ENCODE results near the gene TGFBR2.
A peak's percentile ranks its signal among the peaks of the same experiment; 100 is the strongest.

Gene TGFBR2

DNA sequence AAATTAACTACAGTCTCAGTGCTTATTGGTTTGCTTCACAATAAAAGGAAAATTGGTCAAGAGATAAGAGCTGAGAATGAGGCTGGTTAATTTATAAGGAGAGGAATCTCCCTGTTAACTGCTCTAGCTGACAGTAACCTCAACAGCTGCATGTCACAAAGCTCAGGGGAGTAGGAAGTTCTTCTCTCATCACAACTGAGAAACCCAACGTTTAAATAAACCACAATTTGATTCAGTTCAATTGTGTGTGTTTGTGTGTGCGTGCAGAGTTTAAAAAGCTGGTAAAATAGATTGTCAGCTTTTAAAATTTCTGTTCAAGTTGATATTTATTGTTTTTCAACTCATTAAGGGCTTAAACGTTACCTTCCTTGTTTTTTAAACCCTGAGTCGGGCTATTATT lies 3.5 kb upstream of the TGFBR2 start:
- DNase-seq (ENCODE audit: low read depth): no peak

DNA sequence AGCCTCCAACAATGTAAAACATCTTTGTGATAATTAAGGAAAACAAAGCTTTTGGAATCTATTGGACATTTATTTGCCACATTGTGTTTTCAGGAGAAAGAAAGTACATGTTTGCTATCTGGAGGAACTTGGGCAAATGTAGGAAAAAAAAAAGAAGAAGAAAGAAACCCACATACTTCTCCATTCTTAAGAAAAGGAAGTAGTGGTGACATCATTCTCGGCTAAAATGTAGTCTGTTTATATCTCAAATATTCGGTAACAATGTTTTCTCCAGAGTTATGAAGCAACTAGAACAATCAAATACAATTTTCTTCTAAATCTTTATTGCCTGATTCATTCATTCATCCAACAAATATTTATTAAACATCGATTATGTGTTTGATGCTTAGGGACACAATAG lies 2.3 kb upstream of the TGFBR2 start:
- DNase-seq (ENCODE audit: low read depth): no peak

DNA sequence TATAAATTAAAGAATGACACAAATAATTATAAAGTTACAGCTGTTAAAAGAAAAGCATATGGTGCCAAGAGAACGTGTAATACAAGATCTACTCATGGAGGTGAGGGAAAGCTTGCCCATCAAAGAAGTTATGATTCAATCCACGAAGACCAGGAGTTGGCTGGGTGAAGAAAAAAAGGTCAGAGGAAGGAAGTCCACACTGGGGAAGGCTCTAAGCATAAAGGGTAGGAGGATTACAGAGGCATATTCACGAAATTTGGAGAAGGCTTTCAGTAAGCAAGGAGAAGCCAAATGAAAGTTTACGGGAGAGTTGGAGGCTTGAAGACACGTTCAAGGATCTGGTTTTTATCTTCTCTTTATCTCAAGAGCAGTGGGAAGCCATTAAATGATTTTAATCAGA lies 1.8 kb upstream of the TGFBR2 start:
- DNase-seq (ENCODE audit: low read depth): no peak

DNA sequence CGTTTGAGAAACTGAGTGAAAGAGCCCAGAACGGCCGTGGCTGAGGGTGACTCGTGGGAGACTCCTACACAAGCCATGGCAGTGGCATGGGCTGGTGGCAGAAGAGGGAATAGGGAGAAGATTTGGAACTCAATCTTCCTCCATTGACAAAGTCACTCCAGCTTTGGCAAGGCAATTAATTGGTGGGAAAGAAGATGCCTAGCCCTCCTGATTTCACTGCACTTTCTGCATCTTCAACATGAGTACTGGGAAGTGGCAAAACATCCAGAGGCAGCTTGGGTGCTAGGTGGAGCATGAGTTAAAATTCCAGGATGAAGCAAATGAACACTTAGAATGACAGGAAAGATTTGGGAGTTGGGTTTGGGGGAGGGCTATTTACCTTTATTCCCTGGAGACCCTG lies 1.4 kb upstream of the TGFBR2 start:
- no peak for DNase-seq (ENCODE audit: low read depth)

DNA sequence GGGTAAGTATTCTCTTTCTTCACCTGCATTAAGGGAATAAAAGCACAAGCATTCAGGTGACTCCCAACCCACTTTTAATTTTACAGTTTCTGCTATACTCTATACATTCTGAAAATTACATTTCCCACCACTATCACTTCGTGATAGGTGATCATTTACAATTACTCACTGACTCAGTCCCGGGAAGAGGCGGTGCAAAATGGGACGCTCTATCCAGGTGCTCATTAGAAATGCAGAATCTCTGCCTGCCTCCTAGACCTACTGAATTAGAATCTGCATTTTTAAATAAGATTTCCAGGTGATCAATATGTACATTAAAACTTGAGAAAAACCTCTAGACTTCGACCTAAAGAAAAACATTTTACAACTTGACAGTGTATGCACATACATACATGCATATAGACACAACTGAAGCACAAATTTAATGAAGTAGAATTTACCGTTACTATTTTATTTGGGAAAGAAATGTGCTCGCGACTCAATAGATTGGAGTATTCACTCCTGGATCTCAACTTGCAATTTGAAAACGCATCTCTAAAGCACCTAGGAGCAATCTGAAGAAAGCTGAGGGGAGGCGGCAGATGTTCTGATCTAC lies 598 bp upstream of the TGFBR2 start:
- DNase-seq (ENCODE audit: low read depth): no peak

DNA sequence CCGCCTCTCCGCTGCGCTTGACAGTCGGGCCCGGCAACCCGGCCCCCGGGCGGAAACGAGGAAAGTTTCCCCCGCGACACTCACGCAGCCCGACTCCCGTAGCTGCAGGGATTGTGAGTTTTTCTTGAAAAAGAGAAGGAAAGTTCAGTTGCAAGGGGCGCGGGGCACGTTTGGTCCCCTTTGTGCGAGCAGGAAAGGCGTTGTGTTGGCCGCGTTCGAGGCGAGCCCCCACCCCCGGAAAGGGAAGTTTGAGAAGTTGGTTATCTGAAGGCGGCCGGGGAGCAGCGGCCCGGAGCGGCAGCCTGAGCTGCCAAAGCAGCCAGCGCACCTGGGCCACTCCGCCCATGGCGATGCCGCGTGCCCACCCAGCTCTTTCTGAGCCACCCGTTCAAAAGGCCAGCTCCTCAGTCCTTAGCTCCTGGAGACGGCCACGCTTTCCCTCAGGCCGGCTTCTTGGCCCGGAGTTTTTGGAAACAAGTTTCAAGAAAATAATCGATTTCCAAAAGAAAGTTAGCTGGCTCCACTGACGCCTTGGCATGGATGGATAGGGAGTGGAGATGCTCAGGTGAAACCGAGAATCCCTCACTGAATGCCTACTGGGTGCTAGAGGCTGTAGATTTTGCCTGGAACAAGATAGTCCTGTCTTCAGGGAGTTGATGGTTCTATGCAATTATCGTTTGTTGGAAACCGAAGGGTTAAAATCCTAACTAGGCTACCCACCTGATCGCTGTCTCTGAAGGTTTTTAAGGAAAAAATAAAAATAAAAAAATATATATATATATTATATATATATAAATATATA lies 832 bp downstream of the TGFBR2 start:
- DNase-seq (ENCODE audit: low read depth): no peak

DNA sequence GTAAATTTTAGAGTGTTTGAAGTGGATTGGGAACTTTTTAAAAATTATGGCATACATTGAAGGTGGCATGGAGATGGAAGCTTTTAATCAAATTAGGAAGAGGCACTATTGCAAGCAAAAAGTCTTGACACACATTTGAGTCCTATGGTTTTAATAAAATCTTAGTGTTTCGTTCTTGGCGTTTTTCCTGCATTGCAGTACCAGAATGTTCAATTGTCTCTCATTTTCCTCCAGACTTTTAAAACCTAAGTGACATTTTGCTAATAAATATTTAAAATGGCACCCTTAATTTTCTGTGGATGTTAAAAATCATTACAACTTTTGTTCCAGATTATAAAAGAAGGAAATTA lies 2.2 kb downstream of the TGFBR2 start:
- no peak for DNase-seq (ENCODE audit: low read depth)

DNA sequence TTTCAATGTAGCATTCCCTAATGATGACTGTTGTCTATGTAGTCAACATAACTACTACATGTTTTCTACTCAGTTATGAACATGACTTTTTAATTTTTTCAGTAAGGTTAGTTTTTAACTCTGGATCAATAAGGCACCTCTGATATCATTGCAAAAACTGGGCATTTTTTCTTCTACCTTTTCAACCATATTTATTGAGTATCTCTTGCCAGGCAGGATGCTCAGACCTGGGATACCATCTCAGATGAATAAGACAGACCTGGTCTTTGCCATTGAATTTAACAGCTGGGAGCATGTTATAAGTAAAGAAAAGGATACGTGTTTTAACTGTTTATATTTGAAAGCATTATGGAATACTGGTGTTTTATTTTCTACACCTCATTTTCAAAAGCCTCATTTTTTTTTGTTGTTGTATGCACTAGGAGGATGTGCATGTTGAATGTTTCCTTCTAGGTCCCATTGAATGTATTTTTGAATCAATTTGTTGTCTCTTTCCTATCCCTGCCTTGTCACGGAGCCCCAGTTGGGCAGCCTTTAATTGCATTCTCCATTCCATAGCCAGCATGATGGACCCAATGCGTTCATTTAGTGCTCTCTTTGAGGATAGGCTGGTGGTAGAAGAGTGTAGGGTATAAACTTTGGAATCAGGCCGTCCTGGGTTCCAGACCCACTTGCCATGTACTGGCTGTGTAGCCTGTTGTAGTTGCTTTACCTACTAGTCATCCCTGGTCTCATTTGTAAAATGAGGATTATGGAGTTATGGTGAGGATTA lies 3.7 kb downstream of the TGFBR2 start:
- no peak for DNase-seq (ENCODE audit: low read depth)

DNA sequence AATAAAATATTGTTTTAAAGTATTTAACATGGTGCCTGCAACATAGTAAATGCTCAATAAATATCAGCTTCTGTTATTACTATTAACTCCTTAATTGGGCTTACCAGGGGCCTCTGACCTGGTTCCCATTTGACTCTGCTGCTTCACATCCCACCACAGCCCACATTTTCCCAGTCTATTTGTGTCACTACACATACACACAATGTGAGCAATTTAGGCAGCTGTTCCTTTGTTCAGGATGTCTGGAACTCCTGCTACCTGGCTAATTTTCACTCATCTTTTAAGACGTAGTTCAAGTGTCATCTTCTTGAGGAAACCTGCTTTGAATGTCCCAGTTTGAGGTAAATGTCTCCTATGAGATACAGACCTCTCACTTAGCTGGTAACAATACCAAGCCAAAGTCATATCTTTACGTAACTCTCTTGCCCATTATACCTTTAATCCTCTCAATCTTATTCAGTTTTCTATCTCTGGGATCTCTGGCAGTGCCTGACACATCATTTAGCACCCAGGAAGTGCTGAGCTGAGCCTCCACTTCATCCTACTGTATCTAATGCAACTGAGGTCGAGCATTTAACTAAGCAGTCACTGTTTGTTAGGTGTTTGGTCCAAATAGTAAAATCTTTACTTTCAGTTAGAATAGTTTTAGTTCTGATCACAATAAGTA lies 4.4 kb downstream of the TGFBR2 start:
- DNase-seq (ENCODE audit: low read depth): no peak

DNA sequence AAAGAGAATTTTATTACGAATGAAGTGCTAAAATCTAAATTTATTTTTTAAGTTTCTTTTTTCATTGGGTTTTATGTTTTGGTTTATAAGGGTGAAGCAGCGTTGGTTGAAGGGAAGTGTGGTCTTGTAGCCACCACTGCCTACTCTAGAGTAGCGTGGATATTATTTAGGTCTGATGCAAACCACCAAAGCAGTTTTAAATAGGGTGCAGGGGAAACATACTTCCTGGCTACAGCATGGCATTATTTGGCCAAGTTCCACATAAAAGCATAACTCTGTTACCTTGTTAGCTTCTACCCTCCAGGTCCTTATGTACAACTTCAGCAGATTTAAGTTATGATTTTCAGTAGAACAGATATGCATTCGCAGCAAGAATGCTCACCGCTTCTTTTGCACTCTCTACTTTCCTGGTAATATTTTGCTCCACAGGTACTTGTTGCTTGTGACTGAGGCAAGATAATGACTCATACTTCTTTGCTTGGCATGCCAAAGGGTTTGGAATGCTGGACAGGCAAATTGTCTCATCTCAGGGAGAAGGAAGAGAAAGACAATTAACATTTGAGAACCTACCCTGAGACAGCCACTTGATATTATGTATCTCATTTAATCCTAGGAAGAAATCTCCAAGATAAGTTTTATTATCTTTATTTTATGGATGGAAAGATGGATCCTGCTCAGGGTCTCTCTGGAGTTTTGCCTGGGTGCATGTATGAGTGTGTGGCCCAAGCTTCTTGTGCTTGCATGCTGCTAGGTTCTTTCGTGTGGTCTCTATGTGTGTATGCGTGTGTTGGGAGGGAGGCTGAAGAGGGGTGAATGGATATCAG lies 5.4 kb downstream of the TGFBR2 start:
- DNase-seq (ENCODE audit: low read depth): peak; percentile 33

DNA sequence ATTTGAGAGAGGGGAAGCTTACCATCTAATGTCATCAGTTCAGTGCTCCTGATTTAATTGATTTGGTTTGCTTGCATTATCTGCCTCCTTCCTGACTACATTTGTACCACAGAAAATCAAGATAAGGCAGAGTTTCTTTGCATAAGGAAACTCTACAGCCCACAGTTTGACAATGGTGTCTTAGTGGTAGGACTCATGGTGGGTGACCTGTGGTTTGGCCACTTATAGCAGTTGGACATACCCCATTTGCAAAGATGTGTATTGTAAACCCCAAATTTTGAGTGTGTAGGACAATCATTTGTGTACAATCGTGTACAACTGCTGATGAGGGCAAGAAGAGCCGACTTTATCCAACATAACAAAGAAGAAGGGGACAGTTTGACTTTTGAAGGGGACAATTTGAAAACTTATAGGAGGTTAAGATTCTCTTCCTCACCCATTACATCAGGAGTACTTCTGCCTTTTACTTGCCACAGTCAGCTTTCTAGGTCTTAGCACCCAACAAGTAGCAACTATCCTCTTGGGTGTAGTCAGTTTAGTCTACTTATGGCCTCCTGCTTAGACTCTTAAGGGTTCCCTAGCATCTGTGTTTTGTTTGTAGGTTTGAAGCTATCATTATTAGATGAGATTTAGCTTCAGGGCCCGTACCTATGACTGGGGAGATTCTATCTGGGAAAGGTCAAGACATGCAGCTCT lies 6.2 kb downstream of the TGFBR2 start:
- DNase-seq (ENCODE audit: low read depth): no peak

DNA sequence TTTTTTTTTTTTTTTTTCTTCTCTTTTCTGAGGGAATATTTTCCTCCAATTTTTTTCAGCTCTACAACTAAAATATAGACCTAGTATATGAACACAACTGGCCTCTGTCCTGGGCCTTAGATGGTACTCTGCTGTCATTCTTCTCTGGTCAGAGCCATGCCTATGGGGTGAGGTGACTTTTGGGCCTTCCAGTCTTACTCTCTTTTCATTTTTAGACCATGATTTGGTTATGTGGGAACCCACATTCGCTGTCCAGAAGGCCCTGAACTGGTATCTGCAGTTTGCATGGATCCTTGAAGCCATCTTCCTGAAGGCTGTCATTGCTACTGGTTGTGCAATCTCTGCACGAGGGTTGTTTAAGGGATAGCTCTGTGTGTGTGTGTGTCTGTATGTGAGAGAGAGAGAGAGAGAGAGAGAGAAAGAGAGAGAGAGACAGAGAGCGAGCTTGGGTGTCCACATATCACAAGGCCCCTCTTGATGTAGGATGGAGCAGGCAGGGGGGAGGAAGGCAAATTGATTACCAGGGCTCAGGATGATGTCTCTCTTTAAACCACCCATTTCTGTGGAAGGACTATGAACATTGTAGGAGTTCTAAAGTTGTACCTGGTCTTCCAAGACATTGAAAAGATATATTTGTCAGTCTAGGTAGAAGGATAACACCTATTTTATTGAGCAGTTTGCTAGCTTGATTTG lies 6.9 kb downstream of the TGFBR2 start:
- no peak for DNase-seq (ENCODE audit: low read depth)

DNA sequence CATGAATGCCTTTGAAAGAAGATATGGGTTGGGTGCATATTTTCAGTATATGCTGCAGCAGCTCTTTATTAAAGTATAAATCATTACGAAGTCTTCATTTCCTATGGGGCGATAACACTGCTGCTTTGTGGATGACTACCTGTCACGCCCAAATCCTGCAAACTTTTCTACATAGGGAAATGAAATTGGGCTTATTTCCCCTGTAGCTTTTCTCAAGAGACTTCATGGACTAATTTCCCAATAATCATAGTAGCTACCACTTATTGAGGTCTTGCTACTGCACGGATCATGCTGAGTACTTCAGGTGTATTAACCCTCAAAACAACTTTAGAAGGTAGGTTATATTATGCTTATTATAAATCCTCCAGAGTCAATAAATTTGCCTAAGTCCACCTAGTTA lies 8.0 kb downstream of the TGFBR2 start:
- no peak for DNase-seq (ENCODE audit: low read depth)

DNA sequence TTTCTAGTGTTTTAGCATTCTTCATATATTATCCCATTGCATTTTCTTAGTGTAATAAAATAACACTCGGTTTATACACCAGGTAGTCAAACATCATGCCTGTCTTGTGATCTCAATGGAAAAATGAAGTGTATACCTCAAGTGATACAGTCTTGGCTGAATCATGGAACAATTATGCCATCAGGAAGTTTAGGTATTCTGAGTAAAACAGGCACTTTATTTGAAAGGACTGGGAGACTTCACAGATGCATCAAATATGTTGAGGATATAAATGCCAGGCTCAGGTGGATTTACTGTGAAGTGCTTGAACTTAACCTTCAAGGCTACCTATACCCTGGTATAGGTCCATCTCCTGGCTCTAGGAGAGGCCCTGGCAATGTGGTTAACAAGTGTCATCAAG lies 8.5 kb downstream of the TGFBR2 start:
- no peak for DNase-seq (ENCODE audit: low read depth)

DNA sequence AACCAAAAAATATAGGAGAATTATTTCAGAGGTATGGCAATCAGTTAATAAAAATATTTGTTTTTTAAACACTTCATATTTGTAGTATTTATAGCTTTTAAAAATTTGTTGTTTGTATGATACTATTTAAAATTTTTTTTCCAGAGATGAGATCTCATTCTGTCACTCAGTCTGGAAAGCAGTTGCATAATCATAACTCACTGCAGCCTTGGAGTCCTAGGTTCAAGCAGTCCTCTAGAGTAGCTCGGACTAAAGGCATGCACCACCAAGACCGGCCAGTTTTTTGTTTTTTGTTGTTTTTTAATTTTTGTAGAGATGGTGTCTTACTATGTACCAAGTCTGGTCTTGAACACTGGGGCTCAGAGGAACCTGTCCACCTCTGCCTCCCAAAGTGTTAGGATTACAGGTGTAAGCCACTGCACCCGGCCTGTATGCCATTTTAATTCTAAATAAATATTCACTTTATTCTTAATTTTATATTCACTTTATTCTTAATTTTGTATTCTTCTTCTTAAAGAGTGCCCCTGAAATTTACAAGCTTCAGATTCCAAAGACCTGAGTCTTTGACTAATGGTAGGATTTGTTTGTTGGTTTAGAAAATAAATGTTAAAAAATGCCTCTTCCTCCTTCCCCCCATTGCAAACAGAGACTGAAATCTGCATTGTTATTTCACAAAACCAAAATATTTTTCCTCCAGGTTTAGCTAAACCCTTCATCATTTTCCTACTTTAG lies 9.4 kb downstream of the TGFBR2 start:
- DNase-seq (ENCODE audit: low read depth): no peak

DNA sequence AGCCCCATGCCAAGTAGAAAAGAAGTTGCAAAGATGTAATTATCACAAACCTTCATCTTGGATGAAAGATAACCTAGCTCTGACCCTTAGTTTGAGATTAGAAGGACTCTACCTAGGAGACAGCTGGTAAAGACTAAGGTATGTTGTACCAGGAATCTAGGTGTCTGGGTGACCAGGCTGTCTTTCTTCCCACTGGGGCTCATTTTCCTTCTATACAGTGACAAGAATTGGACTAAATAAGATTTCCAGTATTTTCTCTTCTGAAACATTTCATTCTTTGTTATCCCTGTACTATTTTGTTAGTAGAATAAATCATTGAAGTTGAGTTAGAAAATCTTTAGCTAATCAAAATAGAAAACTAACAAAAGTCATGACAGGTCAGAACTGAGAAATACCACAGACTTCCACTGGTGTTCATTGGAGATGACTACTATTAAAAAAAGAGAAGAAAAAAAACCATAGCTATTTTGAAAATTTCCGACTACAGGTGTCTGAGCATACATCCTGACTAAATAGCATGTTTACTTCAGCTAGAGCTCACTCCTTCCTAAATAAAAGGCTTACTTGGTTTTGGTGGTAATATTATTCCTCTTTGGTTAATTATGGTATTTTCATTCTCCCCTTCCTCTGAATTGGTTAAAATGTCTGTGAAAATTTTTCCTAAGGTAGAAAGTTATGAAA lies 10.1 kb downstream of the TGFBR2 start:
- DNase-seq (ENCODE audit: low read depth): no peak

DNA sequence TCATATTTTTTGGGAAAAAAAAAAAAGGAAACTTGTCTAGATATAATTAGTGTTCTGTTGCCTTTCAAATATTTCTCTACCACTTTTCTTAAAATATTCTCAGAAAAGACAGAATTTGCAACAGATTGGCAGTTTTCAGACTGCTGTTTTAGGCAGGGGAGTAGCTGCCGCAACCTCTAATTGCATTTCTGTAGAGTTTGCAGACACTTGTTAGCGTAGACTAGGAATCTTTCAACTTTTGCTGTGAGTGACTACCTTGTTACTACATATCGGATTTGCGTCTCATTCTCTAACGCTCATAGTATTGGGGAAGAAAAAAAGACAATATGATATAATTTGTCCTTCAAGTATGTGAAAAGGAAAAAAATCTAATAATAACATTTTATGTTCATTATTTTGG lies 10.7 kb downstream of the TGFBR2 start:
- DNase-seq (ENCODE audit: low read depth): no peak

DNA sequence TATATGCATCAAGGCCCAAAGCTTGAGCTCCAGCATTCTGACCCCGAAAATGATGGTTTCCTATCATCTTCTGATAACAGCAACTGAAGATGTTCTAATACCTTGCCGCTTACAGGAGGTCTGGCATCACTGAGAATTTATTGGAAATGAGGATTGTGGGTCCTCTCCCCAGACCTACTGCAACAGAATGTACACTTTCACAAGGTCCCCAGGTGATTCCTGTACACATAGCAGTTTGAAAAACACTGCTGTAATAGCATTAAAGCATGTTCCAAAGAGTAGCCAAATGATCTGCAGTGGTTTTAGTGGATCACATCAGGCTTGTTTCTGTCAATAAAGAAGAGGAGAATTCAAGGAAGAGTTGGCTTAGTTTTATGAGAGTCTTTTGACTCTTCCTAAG lies 11.3 kb downstream of the TGFBR2 start:
- DNase-seq (ENCODE audit: low read depth): no peak

DNA sequence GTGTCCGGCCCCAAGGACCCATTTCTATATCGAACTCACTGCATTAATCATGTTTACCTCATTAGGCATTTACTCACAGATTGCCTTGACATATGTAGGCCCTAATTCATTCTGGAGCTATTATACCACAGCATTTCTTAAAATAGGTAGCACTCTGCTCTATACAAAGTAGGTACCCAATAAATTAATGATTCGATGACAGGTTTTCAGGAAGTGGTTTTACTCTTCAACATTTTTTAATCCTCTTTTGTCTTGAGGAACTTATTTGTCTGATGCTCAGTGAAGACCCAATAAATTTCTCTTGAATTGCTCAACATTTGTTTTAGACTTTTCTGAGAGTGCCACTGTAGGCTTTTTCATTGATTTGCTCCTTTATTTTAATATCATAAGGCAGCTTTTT lies 12.1 kb downstream of the TGFBR2 start:
- DNase-seq (ENCODE audit: low read depth): no peak

Data from GM04503 (cell line).